ENCODE measurements around the gene TTF2.
"Not testable (repeated sequence)": the region's sequence is repeated elsewhere in the genome, so short reads cannot be mapped to it uniquely, and the experiment has no call there.

TTF2 gene

DNA sequence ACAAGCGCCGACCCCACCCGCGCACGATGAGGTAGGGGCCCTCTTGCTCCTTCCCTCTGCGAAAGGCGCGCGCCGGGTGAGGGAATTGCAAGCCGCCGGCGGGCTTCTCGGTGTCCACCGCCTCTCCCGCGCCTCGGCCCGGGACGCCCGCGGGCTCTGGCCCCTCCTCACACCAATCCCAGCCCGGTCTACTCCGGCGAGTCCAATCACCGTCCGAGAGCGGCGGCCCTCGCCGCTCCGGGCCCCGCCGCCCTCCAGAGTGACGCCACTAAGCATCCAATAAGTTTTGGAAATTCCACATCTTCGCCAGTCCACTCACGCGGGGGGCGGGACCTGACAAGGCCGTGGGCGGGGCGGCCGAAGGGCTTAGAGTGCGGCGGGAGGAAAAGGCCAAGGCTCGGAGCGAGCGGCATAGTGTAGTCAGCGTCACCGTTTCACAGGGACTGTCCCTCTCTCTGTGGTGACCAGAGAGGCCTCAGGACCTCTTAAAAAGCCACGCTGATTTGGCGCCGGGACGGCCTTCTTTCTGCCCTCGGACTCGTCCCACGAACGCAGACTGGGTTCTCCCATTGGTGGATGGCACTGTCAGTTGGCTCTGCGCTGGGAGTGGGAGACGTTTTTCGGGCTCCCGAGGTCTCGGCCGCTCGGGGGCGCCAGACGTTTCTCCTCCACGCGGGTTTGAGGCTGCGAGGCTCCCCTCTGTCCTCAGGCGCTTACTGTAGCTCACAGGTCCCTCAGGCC lies 61.6 kb downstream of the TTF2 start, which contains the start of gene TRIM45:
TSS of gene TRIM45 (minus strand) at position 161 of the 741 bp plus-strand sequence. CDS start 548 bp downstream, outside the sequence.
- peak; percentile 78 for DNase-seq (ENCODE audit: low read depth)

- no peak for DNase-seq (ENCODE audit: low read depth)
Measured at GRCh38 chr1:117122330-117123025, 62.4 kb downstream of the TTF2 start.

DNA sequence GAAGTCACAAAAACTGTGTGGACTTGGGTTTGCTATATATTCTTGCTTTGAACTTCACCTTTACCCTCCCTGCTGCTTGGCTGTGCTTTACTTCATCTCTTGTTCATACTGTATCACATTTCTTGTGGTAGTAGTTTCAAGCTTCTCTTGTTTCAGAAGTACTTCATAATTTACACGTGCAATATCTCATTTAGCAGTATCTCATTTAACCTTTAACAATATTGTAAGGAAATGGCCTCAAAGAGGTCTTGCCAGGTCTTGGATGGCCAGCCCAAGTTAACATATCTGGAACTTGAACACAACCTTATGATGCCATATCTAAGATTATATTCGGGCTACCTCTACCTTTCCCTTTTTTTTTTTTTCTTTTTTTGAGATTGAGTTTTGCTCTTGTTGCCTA lies 63.1 kb downstream of the TTF2 start:
- DNase-seq (ENCODE audit: low read depth): no peak

DNA sequence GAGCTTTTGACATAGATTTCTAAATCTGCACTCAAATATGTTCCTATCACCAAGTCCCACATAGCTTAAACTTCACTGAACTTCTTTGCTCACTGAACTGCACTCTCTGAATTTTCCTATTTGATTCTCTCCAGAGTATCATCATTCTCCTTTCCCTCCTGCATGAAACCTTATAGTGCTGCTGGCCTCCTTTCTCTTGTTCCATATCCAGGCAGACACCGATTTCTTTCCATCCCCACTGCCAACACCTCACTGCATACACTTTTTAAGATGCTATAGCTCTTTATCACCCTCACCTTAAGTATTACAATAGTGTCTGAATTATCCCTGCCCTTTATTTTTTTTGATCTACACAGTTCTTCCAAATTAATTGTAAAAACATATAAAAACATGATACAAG lies 64.5 kb downstream of the TTF2 start:
- DNase-seq (ENCODE audit: low read depth): no peak

- no peak for DNase-seq (ENCODE audit: low read depth)
Measured at GRCh38 chr1:117127795-117128194, 67.7 kb downstream of the TTF2 start.

GRCh38 chr1:117128323-117129079 lies 68.4 kb downstream of the TTF2 start:
- DNase-seq (ENCODE audit: low read depth): no peak

DNA sequence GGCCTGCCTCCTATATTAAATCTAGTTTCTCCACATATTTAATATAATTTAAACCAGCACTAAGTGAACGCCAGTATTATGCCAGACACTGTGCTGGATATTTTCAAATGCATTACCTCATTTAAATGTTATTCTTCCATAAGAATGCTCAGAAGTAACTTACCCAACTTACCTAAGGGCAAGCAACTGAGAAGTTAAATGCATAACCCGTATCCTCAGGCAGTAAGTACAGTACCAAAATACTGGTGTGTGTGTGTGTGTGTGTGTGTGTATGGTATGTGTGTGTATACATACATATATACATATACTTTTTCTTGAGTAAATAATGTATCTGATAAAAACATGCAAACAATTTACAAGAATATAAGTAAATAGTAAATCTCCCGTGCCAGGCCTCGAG lies 70.4 kb downstream of the TTF2 start:
- DNase-seq (ENCODE audit: low read depth): no peak

DNA sequence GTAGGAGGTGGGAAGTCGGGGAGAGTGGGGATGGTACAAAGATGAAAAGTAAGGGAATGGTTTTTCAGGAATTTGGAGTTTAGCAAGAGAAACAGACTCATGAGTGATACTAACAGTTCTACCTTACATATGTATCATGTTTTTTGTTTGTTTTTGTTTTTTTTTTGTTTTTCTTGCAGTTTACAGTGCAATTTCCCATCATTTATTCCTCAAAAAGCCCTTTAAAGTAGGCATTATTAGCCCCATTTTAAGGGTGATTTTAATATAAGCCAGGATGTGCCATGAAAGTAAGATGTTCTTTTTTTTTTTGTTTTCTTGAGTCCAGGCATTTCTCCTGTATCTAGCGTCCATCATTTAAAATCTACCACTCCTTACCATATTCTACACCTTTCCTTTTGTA lies 75.2 kb downstream of the TTF2 start:
- no peak for DNase-seq (ENCODE audit: low read depth)

DNA sequence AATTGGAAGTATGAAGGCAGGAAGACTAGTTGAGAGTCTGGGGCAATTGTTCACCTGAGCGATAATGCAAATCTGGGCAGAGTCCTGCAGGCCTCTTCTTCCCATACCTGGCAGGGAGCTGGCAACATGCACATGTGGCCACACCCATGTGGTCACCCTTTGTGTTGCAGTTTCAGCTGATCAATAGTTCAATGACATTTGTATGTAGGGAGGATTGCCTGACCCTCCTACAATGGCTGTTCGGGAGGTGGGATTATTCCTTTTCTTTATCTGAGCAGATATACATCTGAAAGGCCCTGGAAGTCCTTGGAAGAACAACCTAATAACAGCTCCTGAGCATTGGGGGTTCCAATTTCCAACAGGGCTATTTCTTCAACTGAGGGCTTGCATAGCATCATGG lies 76.6 kb downstream of the TTF2 start:
- DNase-seq (ENCODE audit: low read depth): no peak

DNA sequence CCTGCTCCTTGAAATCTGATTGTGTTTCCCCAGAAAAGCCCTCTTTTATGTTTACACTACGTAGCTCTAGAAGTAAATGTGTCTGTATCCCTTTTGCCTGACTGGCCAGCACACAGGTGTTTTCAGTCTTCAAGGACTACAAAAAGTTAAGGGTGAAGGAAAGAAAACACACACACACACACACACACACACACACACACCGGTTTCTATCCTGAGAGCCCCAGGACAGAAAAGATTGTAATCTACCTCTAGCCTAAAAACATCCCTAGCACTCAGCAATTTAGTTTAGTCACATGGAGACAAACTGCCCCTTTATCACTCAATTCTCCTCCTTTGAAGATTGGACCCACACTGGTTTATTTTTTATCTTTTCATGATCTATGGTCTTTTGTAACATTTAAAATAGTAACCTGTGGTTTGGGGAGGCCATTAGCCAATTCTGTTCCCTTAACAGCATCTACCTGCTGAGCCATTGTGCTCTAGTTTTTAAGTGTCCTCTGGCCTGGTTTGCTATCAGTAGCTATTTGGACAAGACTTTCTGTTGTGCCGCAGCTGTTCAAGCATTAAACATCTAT lies 77.2 kb downstream of the TTF2 start:
- no peak for DNase-seq (ENCODE audit: low read depth)

DNA sequence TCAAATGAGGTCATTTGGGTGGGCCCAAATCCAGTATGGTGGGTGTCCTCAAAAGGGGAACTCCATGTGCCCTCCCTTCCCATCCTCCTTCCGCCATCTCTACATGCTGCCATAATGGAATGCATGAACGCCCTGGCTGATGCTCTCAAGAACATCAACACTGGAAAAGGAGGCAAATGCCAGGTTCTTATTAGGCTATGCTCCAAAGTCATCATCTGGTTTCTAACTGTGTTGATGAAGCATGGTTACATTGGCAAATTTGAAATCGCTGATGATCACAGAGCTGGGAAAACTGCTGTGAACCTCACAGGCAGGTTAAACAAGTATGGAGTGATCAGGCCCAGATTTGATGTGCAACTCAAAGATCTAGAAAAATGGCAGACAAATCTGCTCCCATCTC lies 78.0 kb downstream of the TTF2 start:
- DNase-seq (ENCODE audit: low read depth): no peak

DNA sequence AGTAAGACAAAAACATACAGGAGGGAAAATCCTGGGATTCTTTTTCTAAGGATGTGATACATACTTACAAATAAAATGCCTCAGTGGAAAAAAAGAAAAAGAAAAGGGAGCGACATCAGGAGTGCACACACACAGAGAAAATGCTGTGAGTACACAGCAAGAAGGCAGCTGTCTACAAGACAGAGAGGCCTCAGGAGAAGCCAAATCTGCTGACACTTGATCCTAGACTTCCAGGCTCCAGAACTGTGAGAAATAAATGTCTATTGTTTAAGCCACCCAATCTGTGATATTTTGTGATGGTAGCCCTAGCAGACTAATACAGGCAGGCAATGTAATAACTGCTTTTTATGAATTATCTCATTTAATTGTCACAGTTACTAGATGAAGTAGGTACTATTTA lies 78.4 kb downstream of the TTF2 start:
- no peak for DNase-seq (ENCODE audit: low read depth)

DNA sequence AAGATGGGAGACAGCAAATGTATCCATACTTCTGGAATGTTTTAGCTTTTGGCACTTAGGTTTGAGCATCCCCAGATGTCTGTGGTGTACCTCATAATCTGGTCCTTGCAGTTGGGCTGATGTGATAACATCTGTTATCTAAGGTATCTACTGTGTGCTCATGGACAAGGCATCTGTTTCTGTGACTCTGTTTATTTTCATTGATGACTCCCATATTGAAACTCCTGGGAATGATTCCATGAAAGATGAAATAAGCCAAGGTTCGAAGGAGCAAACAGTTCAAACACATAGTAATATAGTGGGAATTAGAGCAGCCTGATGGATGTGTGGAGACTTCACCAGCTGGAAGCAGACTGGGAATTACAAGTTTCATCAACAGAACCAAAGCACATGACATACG lies 82.1 kb downstream of the TTF2 start:
- DNase-seq (ENCODE audit: low read depth): no peak

DNA sequence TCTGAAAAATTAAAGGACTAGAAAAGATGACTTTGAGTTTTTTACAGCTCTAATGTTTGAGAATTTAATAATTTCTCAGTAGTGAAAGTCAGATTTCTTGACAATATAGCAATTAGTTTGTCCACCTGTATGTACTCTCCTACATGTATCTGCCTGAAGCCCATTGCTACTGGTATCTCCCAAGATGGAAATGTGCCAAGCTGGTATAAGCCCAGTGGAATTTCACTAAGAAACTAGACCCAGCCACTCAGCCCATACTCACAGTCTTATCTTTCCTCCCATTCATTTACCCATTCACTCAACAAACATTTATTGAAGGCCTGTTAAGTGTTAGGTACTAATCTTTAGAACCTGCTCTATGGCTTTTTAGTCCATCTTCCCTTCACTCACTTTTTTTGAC lies 83.0 kb downstream of the TTF2 start:
- no peak for DNase-seq (ENCODE audit: low read depth)

GRCh38 chr1:117143871-117144270 lies 83.7 kb downstream of the TTF2 start:
- no peak for DNase-seq (ENCODE audit: low read depth)

DNA sequence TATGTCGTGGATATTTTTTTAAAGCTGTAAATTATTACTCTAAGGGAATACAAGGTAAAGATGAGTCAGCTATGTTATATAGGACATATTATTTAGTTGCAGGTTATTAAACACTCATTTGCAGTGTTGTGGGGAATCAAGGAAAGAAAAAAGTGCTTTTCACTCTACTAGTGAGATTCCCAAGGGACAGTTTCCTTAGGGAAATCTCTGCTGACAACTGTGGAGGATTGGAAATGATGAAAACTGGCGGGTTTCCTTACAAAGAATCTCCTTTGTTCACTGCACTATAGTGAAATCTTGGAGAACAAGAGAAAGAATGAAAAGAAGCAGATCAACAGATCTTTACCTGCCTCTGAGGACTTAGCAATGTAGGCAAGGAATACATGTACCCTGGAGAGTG lies 85.9 kb downstream of the TTF2 start:
- no peak for DNase-seq (ENCODE audit: low read depth)

GRCh38 chr1:117146575-117147340 lies 86.6 kb downstream of the TTF2 start:
- no peak for DNase-seq (ENCODE audit: low read depth)

DNA sequence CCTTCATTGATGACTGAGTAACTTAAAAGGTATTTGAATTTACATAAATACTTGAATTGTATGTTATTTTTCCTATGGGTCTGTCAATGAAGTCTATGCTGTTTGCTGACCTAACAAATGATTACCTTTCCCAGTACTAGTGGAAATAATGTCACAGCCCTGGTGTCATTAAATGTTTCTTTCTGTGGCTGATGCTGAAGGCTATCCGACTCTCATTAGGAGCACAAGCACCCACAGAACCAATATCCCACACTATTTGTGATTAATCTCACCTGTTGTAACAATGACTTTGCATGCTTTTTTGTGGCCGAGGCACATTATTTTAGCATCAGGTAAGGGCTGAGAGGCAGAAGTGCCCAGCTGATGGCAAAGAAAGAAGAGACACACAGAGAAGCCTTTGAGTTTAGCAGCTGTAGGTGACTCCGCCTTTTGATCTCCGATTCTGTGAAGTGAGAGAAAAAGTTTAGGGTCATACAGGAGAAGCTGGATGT lies 87.3 kb downstream of the TTF2 start:
- no peak for DNase-seq (ENCODE audit: low read depth)

GRCh38 chr1:117147856-117148588 lies 87.9 kb downstream of the TTF2 start:
- no peak for DNase-seq (ENCODE audit: low read depth)

DNA sequence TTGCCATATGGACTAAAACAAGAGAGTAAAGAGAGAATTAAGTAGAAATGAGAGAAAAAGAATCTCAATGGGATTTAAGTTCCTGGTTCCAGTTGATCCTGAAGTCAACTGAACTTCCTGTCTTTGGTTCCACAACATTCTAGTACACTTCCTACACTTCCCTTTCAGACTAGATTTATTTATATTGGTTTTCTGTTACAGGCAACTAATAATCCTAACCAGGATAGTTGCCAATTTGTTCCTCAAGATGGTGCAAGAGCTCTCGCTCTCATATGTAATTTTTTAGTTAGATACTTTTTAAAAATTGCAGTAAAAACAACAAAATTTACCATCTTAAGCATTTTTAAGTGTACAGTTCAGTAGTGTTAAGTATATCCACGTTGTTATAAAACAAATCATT lies 90.2 kb downstream of the TTF2 start:
- DNase-seq (ENCODE audit: low read depth): no peak

GRCh38 chr1:117151305-117151704 lies 91.2 kb downstream of the TTF2 start:
- DNase-seq (ENCODE audit: low read depth): not testable (repeated sequence)
